ENCODE measurements around the gene RXFP4.
A peak's percentile ranks its signal among the peaks of the same experiment; 100 is the strongest.

Gene RXFP4

GRCh38 chr1:155898888-155899287 is 42.5 kb upstream of the RXFP4 start:
- H3K27me3 Mint-ChIP-seq (ENCODE audit: low read depth): no peaks in the 10 kb centered on the region
- no peaks in the 10 kb centered on the region for H3K4me1 Mint-ChIP-seq
- no peaks in the 10 kb centered on the region for H3K9me3 Mint-ChIP-seq

DNA sequence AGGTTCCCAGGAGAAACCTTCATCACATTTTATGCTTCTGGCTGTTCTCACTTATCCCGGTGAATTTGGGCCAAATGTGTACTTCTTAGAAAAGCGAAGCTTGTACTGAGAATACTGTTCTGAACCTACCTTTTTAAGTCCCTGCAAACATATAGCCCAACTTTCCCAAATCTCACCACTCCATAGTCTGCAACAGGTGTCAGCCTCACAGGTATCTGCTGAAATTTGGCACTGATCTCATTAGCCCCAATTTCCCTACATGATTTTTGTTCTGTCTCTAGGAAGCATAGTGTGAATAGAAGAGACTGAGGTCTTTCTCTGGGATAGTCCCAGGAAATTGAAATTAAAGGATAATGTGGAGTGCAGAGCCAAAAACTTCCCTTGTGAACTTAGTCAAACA is 41.8 kb upstream of the RXFP4 start:
- H3K27me3 Mint-ChIP-seq (ENCODE audit: low read depth): no peaks in the 10 kb centered on the region
- H3K4me1 Mint-ChIP-seq: no peaks in the 10 kb centered on the region
- no peaks in the 10 kb centered on the region for H3K9me3 Mint-ChIP-seq
- H3K27ac Mint-ChIP-seq: peak overlapping the region in 1 of 3 experiments; percentile 33
- TF ChIP-seq, protein P1, sequence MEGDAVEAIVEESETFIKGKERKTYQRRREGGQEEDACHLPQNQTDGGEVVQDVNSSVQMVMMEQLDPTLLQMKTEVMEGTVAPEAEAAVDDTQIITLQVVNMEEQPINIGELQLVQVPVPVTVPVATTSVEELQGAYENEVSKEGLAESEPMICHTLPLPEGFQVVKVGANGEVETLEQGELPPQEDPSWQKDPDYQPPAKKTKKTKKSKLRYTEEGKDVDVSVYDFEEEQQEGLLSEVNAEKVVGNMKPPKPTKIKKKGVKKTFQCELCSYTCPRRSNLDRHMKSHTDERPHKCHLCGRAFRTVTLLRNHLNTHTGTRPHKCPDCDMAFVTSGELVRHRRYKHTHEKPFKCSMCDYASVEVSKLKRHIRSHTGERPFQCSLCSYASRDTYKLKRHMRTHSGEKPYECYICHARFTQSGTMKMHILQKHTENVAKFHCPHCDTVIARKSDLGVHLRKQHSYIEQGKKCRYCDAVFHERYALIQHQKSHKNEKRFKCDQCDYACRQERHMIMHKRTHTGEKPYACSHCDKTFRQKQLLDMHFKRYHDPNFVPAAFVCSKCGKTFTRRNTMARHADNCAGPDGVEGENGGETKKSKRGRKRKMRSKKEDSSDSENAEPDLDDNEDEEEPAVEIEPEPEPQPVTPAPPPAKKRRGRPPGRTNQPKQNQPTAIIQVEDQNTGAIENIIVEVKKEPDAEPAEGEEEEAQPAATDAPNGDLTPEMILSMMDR (IDR thresholded peaks at IDR 0.05; ENCODE audit: unreplicated experiment in 3 of 3): no peak
- peaks cover 56% of the 10 kb centered on the region for H3K36me3 Mint-ChIP-seq (ENCODE audit: low read depth)
- H3K4me3 Mint-ChIP-seq: no peak overlapping the region

More at GRCh38 chr1:155898888-155899287, 42.5 kb upstream of the RXFP4 start:
- Mint-ChIP-seq H3K4me3 (no peak overlapping the region), H3K27ac (peak overlapping the region in 1 of 3 experiments; percentile 33), H3K36me3 (ENCODE audit: low read depth) (peaks cover 48% of the 10 kb centered on the region)
- TF ChIP-seq, protein P1 (IDR thresholded peaks at IDR 0.05; ENCODE audit: unreplicated experiment in 3 of 3): no peak

GRCh38 chr1:155900161-155900560 is 41.3 kb upstream of the RXFP4 start:
- H3K27ac Mint-ChIP-seq: no peak overlapping the region
- no peaks in the 10 kb centered on the region for H3K27me3 Mint-ChIP-seq (ENCODE audit: low read depth)
- H3K9me3 Mint-ChIP-seq: no peaks in the 10 kb centered on the region
- TF ChIP-seq, protein P1 (IDR thresholded peaks at IDR 0.05; ENCODE audit: unreplicated experiment in 3 of 3): no peak
- H3K4me3 Mint-ChIP-seq: no peak overlapping the region
- peaks cover 58% of the 10 kb centered on the region for H3K36me3 Mint-ChIP-seq (ENCODE audit: low read depth)
- H3K4me1 Mint-ChIP-seq: no peaks in the 10 kb centered on the region

- H3K4me3 Mint-ChIP-seq: no peak overlapping the region
- H3K9me3 Mint-ChIP-seq: no peaks in the 10 kb centered on the region
- no peaks in the 10 kb centered on the region for H3K4me1 Mint-ChIP-seq
- TF ChIP-seq, protein P1 (IDR thresholded peaks at IDR 0.05; ENCODE audit: unreplicated experiment in 3 of 3): no peak
- no peak overlapping the region for H3K27ac Mint-ChIP-seq
- peaks cover 55% of the 10 kb centered on the region for H3K36me3 Mint-ChIP-seq (ENCODE audit: low read depth)
- H3K27me3 Mint-ChIP-seq (ENCODE audit: low read depth): no peaks in the 10 kb centered on the region
These were observed 37.2 kb upstream of the RXFP4 start for GRCh38 chr1:155904261-155904660.

DNA sequence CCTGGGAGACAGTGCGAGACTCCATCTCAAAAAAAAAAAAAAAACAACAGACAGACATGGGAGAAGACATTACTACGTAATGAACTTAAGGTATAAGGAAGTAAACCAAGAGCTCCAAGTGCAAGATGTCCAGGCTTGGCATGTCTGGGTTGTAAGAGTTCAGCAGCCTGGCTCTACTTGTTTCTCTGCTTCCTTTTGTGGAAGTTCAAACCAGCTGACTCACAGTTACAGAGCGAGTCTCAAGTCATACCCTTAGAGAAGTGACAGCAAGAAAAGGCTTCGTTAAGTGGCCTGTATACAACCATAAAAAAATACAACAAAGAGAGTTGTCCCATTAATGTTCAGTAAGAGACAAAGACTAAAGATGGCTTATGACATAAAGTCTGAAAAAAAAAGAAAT is 31.5 kb upstream of the RXFP4 start:
- peaks cover 17% of the 10 kb centered on the region for H3K4me1 Mint-ChIP-seq
- H3K27ac Mint-ChIP-seq: peak overlapping the region; percentile 51 to 95 (median 91)
- H3K27me3 Mint-ChIP-seq (ENCODE audit: low read depth): no peaks in the 10 kb centered on the region
- peak overlapping the region; percentile 95 to 99 (median 98) for H3K4me3 Mint-ChIP-seq
- peaks cover 55% of the 10 kb centered on the region for H3K36me3 Mint-ChIP-seq (ENCODE audit: low read depth)
- no peaks in the 10 kb centered on the region for H3K9me3 Mint-ChIP-seq
- TF ChIP-seq, protein P1 (IDR thresholded peaks at IDR 0.05; ENCODE audit: unreplicated experiment in 3 of 3): no peak

GRCh38 chr1:155910621-155911121 is 30.8 kb upstream of the RXFP4 start:
- peaks cover 58% of the 10 kb centered on the region for H3K36me3 Mint-ChIP-seq (ENCODE audit: low read depth)
- peaks cover 17% of the 10 kb centered on the region for H3K4me1 Mint-ChIP-seq
- H3K4me3 Mint-ChIP-seq: peak overlapping the region; percentile 95 to 99 (median 98)
- no peaks in the 10 kb centered on the region for H3K27me3 Mint-ChIP-seq (ENCODE audit: low read depth)
- H3K27ac Mint-ChIP-seq: peak overlapping the region; percentile 91 to 96 (median 95)
- TF ChIP-seq, protein P1 (IDR thresholded peaks at IDR 0.05; ENCODE audit: unreplicated experiment in 3 of 3): no peak
- H3K9me3 Mint-ChIP-seq: no peaks in the 10 kb centered on the region
